ENCODE measurements around the gene SP4.

SP4 gene

DNA sequence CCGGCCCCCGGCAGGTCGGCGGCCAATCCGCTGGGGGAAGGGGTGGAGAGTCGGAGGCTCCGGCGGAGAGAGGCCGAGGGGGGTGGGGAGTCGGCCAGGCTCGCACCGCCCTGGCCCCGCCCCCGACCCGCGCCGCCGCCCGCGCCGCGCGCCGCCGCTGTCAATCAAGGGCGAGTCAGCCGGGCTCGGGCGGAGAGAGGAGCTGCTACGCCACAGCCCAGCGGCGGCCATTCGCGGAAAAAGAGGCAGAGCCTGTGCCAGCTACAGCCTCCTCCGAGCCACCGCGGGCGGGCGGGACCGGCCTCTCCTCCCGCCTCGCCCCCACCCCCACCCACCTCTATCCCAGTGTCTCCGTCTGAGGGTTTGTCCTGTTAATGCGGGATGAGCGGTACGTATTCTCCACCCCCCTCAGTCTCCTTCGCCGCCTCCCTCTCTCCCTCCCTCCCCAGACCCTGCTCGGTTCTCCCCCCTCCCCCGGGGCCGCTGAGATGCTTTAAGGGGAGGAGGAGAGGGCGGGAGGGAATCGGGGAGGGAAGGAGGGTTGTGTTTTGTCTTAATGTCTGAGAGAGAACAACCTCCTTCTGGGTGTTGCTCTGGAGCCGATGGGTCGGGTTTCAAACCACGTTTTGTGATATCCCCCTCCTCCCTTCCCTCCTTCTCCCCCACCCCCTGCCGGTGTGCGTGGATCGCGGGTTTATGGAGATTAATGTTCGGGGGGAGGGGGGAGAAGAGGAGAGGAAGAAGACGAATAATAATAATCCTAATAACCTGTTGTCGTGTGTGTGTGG, at the start of gene SP4:
Gene SP4, plus strand, starts transcription at position 213 of the 788 bp plus-strand sequence. Its CDS starts 169 bp downstream, at position 382.
- DNase-seq: peak; percentile 89

DNA sequence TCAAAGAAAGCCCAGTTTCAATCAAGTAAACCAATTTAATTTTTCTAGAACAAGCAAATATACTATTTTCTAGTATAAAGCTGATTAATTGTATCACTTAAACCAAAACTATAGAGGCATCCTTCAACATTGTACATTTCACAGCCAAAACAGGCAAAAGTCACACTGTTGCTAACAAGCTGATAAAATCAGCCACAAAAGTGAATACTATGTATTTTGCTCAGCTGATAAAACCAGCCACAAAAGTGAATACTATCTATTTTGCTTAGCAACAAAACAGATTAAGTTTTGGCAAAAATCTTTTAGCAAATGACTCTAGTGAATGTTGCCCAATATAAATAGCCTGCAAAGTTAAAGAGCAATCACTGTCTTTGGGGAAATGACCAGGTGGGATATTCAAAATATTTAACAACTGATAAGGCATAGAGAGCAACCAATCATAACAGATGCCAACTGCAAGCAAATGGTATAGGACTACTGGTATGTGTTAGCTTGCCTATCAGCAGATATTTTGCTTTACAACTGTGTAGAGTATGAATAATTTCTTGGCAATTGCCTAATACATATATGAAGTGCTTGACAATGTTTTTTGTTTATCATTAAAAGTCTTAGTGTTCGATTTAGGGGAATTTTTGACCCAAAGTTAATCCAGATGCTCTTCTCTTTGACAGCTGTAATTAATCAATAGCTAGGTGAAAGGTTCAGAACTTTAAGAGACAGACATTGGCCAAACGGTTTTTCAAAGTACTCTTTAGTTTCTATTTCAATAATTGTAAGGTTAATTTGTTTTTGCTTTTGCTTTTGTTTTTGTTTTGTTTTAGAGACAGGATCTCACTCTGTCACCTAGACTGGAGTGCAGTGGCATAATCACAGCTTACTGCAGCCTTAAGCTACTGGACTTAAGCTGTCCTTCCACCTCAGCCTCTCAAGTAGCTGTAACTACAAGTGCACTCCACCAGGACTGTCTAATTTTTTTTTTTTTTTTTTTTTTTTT, 44.4 kb upstream of the SP4 start:
- no peak for DNase-seq

DNA sequence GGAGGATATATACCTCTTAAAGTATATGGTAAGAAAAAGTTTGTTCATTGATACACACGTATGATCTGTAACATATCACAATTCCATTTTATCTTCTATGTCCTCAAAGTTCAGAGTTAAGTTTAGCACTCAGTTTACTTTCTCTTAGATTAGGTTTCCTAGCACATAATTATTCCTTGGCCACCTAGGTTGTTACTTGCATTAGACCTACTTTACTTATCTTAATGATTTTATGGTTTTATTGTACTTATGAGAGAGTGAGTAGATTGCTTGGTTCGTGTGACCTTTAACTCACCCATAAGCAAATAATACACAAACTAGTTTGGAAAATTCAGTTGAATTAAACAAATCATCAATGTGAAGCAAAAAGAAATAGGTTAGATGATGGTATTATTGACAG, 33.9 kb upstream of the SP4 start:
- DNase-seq: no peak

DNA sequence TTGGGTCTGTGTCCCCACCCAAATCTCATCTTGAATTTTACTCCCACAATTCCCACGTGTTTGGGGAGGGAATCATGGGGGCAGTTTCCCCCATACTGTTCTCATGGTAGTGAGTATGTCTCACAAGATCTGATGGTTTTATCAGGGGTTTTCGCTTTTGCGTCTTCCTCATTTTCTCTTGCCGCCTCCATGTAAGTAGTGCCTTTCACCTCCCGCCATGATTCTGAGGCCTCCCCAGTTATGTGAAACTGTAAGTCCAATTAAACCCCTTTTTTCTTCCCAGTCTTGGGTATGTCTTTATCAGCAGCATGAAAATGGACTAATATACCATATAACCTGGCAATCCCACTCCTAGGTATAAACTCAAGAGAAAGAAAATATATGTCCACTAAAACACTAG, 25.9 kb upstream of the SP4 start:
- no peak for DNase-seq

DNA sequence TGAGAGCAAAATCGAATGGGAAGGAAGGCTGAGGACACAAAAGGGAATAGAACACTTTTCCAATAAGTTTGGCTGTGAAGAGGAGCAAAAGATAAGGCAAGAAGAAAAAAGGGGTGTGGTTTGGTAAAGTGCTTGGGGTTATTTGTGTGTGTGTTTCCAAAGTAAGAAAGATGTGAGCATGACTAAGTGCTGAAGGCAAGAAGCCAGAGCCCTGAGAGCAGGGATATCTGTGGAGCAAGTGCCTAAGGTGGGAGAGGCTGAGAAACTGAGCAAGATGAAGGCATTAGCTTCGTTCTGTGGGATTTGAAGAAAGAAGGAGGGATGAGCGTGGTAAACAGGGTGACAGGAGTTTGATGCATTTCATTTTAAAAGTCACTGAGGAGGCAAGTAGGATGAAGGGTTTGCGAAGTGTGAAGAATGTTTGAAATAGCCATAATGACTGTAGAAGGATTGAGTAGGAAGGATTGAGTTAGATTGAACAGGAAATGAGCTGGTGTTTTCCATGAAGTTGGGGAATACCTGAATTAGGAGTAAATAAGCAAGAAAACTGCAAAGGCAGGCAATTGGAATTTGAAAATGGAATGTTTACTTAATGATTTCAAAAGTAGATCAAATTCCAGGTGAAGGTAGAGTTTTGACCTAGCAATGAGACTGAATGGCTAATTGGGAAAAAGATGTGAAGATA, 19.9 kb upstream of the SP4 start:
- DNase-seq: no peak

DNA sequence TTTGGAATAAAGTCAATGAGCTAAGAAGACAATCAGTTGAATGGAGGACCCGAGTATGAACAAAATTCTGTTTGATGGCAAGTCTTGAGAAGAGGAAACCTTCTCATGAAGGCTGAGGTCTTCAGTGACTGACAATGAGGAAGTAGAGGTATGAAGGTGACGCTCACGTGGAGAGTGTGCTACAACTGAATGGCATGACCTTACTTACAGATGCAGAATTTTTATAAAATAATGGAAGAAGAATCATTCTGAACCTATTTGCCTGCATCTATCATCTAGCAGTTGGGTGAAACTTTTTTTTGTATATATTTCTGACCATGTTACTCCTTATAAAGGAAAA, 19.4 kb upstream of the SP4 start:
- no peak for DNase-seq

DNA sequence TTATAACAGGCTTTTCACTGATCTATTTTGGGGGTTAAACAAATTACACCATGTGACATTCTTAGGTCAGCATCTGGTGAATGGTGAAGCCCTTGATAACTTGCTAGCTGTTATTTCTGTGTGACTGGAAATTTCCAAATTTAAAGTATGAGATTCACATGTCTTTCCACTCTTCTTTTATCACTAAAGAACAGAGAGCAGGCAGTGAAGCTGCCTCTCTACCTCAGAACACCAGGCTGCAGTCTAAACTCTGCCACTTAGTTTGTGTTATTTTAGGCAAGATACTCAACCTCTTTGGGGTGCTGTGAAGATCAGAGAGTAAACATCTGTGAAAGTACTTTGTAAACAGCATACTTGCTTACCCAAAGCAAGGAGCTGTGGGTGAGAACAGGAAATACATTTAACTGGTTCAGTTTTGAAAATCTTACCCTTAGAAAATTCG, 15.5 kb upstream of the SP4 start:
- no peak for DNase-seq

DNA sequence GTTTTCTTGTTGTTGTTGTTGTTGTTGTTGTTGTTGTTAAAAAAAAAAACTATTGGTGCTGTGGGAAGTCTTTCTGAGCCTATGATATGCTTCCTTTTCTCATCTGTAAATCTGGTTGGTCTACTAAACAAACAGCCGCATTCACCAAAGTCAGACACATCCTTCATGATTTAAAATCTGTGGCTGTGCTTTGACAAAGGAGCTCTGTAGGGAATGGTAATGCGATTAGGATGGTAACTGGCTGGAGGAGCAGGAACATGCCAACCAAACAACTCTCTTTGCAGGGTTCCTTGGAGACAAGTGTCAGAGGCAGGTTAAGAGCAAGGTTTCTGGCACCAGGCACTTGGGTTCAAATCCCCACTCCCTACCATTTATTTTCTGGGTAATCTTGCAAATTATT, 14.9 kb upstream of the SP4 start:
- DNase-seq: no peak

DNA sequence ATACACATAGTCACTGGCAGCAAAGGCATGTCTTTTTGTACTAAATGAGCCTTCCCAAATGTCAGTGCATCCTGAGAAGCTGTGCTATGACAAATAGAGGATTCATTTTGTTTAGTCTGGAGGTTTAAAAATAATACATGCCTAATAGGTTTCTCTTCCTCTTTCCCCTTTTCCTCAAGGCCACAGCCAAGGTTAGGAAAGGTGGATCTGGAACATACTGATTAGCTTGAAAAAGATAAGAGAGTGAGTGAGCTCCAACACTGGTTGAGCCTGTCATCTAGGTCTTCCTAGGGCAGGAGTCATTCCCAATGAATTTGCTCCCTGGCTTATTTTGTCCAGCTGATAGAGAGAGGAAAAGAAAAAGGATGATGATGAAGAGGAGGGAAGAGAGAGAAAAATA, 14.4 kb upstream of the SP4 start:
- no peak for DNase-seq

DNA sequence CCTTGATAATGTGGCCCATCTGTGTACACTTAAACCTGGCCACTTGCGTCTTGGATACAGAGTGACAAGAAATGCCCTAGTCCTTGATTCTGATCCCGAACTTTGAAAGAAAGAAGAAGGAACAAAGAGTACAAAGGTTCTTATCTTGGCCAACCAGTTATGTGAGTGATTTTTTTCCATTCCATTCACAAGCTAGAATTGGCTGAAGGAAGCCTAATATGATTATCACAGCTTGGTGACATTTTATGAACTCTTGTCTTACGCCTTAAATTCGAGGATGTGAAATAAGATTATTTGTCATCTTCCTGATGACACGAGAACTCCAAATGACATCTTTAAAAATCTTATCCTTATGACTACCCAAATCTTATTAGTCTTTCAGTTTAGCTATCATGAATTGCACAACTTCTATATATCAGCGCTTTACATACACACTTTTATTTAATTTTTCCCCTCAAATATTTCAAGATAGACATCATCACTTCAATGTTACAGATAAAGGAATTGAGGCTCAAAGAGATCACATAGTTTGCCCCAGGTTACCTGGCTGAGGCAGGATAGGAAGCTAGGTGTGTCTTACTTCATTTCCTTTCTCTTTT, 13.0 kb upstream of the SP4 start:
- no peak for DNase-seq

DNA sequence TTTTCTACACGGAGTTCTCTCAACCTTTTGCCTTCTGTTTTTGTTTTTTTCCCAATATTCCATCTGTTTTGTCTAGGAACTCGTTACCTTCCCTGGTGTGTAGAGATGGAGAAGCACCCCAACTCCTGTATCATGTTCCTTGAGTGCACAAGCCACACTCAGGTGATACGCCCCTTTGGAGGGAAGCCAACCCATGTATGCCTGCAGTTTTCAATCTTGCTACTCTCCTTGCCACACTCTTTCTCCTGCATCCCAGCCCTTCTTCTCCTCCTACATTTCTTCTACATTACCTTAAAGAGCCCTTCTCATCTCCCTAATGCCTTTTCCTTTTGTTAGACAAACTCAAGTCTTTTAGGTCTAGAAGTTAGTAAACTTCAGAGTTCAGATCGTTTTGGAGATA, 10.2 kb upstream of the SP4 start:
- DNase-seq: no peak

DNA sequence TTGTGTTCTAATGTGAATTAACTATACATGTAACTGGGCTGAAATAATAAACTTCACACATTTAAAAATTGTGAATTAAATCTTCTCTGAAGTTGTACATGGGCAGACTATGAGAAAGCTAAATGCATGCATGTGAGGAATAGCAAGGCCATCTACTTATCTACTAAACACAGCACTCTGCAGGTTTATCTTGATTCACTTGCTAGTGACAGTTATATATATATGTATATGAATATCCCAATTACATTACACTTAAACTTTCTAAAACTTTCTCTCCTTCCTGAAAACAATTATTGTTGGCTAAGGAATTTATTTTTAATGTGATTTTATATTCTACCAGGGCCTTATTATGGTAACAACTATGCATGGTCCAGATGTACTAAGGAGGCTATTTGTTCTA, 5.1 kb upstream of the SP4 start:
- no peak for DNase-seq

DNA sequence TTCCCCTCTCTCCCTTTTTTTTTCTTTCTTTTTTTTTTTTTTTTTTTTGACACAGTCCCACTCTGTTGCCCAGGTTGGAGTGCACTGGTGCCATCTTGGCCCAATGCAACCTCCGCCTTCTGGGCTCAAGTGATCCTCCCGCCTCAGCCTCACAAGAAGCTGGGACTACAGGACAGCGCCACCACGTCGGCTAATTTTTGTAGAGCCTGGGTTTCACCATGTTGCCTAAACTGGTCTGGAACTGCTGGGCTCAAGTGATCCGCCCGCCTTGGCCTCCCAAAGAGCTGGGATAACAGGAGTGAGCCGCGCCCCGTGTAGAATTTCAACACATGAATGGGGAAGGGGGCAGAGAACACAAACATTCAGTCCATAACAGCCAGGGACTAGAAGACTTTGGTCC, 2.6 kb upstream of the SP4 start:
- no peak for DNase-seq

DNA sequence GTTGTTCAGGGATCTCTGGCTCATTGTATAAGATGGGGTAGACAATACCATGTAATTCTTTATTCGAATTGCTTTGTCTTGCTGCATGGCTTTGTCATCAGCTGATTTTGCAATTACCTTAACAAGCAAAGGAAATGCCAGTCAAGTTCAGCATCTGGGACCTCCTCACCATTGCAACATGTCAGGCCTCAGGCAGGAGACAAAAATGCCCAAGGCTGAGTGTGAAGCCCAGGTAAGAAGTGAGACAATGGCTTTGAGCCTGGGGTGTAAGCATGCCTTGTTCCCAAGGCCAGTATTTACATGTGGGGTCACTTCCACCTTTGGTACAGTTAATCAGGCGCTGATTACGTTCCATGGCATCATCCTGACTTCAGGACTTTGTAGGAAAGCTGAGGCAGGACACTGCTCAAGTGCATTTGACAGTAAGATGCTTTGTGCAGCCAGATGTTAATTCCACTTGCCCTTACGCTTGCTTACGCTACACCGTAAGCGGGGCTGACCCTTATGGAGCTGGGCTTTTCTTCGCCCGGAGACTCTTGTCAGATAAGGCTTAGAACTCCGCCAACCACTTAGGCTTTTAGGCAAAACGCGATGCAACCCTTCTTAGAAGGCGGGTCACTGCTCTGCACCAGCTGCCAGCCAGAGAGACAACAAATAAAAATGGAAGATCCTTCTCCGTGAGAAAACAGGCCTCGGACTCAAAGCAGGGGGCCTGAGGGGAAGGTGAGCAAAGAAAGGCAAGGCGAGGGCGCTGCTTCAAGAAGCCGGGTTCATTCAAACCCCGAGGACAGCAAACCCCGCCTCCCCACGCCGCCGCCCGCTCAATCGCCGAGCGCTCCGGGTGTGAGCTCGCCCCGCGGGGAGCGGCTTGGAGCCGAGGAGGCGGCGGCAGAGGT, 1.3 kb upstream of the SP4 start:
- DNase-seq: no peak

DNA sequence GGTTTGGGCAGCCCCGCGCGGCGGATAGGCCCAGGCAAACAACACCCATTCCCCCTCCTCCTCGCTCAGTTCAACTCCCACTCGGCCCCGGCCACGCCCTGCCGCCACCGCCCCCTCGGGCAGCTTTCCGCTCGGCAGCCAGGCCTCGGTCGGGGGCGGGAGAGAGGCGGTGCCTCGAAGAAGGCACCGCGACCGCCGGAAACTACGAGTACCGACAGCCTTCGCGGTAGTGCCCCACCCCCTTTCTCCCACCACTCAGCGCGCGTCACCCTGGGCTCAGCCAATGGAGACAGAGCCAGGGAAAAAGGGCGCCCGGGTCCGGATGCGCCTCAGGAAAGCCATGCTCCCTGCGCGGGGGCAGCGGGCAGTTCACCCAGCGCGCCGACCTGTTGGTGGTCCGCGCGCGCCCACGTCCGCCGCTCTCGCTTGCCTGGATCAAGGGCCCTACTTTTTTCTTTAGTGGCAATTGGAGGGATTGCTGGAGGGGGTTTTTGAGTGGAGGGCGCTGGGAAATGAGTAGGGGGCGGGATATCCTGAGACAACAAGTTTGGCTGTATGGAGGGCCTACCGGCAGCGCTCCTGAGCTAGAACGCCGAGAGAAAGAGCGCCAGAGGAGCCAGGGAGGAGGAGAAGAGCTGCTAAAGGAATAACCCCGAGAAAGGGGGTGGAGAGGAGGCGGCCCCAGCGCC, 557 bp upstream of the SP4 start:
- peak; percentile 98 for DNase-seq

DNA sequence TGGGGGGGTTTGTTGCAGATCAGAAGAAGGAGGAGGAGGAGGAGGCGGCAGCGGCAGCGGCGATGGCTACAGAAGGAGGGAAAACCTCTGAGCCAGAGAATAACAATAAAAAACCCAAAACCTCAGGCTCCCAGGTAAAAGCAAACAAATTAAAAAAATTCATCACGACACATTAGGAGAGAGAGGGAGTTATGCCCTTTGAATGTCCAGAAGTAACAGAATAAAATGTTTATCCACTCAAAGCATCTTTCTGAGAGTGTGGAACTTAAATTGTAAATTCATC, 717 bp downstream of the SP4 start:
- no peak for DNase-seq

DNA sequence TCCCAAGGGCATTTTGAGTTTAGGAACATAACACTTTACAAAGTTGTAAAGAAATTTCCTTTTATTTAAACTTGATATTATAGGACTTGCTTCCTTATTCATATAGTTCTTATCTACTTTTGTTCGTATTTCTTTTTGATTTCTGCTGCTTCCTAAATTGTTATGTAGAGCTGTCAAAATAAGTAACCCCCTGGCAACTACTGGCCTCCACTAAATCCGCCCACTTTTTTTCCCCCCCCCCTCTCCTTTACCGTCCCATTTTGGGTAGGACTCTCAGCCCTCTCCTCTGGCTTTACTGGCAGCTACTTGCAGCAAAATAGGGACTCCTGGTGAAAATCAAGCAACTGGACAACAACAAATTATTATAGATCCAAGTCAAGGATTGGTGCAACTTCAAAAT, 1.1 kb downstream of the SP4 start:
- no peak for DNase-seq

DNA sequence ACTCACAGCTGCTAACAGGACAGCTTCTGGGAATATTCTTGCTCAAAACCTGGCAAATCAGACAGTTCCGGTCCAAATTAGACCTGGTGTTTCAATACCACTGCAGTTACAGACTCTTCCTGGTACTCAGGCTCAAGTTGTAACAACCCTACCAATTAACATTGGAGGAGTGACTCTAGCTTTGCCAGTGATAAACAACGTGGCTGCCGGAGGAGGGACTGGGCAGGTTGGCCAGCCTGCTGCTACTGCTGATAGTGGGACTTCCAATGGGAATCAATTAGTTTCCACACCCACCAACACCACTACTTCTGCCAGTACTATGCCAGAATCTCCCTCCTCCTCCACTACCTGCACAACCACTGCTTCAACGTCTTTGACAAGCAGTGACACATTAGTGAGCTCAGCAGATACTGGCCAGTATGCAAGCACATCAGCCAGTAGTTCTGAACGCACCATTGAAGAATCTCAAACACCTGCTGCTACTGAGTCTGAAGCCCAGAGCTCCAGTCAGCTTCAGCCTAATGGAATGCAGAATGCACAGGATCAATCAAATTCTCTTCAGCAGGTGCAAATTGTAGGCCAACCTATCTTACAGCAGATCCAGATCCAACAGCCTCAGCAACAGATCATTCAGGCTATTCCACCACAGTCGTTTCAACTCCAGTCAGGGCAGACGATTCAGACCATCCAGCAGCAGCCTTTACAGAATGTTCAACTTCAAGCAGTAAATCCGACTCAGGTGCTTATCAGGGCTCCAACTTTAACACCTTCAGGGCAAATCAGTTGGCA, 2.1 kb downstream of the SP4 start:
- no peak for DNase-seq

DNA sequence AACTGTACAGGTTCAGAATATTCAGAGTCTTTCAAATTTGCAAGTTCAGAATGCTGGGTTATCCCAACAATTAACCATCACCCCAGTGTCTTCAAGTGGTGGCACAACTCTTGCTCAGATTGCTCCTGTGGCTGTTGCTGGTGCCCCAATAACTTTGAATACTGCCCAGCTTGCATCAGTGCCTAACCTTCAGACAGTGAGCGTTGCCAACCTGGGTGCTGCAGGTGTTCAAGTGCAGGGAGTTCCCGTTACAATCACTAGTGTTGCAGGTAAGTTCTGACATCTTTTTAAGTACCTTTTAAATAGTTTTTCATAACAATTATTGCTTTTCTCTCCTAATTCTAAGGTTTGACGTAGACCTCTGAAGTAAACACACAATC, 2.7 kb downstream of the SP4 start:
- DNase-seq: no peak

DNA sequence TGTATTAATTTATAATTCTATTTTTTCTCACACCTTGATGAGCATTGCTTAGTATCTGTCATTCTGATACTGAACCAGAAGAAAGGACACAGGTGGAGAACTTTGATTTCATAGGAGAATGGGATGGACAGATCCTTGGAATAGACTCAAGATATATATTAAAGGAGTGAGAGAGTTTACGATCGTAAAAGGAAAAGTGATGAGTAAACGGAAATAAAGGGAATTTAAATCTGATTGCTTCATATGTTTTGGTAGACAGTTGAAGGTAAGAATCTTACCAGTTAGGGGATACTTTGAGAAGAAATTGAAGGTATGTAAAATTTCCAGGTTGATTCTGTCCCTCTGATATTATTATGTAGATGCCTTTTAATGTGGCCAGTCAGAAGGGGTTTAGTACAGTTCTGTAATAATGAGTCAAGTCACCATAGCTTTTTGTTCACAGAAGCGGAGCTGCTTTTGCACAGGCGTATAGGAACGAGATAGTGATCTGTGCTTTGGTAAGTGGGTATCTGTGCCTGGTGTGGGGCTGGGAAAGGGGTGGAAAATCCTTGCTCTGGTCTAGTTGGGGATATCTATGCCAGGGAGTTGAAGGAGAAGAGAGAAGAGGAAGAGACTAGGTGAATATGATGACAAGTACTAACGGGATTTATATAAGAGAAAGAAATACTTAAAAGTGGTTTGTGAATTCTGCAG, 15.4 kb downstream of the SP4 start:
- no peak for DNase-seq
